ENCODE results near the gene MYO10.

DNA sequence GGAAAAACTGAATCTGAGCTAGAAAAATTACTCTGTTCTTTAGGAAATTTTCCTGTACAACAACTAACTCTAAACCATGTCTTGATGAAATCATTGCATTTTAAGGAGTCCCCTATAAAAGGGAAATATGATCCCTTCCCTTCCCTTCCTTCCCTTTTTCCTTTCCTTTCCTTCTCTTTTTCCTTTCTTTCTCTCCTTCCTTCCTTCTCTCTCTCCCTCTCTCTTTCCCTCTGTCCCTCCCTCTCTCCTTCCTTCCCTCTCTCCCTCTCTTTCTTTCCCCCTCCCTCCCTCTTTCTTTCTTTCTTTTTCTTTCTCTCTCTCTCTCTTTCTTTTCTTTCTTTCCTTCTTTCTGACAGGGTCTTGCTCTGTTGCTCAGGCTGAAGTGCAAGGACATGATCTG lies 42.2 kb upstream of the MYO10 start:
- TF ChIP-seq CTCF (IDR thresholded peaks at IDR 0.05; ENCODE audit: low read depth, low read length) (no peak), EZH2phosphoT487 (IDR thresholded peaks at IDR 0.05; ENCODE audit: low read depth) (no peak)

Data from OCI-LY3 (cell line).